Hematopoietic multipotent progenitor cell treated with erythropoietin and hydrocortisone succinate and interleukin-3 and kit ligand, for 17 days (in vitro differentiated cells): ENCODE results near the gene CCDC138.

Source experiments
- DNase-seq: peaks from one replicate; pipeline ENCODE4 v3.0.0-alpha.2; 2015; ENCODE audit warnings: low spot score

The CCDC138 gene

DNA sequence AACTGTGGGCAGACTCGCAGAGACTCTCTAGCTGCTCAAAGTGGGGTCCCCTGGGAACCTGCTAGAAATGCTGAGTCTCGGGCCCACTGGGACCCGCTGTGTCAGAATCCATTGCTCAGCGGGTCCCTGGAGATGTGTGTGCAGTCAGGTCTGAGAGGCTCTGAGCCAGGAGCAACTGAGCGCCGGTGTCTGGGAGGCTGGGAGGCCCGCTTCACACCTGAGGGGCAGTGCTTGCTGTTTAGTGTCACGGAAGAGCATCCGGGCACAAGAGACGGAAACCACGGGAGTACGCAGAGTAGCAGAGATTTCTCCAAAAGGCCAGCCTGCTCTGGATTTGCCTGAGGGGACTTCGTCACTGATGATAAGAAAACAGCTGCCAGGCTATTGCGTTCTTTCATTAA, 132.4 kb downstream of the CCDC138 start:
- no peak for DNase-seq

DNA sequence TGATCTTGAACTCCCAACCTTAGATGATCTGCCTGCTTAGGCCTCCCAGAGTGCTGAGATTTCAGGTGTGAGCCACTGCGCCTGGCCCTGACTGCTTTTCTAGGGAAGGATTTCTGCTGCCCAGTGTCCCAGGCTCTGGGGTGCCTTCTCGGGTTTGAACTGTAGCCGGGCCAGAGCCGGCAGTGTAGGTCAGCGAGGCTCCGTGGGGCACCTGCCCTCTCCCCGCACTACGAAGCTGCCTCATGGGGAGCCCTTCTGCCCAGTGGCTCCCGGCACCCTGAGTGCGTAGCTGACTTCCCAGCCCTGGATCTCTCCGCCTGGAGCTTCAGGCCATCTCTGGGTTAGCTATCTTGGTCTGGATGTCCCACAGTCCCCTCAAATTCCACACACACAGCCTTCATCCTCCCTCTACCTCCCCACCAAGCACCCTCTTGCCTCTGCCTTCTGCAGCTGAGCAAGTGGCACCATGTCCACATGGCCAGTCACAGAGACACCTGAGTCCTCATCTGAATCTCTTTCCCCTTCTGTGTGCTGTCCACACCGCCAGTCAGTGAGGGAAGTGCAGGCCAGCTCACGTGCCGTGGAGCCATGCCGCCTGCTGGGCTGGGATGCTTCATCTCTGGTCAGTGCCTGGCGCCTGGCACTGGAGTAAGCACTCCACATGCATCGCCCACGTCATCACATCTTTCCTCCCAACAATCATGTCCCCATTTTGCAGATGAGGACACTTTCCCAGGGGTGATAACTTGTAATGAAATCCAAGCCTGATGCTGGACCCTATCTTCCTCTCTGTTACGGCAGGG, 133.2 kb downstream of the CCDC138 start:
- DNase-seq = no peak

DNA sequence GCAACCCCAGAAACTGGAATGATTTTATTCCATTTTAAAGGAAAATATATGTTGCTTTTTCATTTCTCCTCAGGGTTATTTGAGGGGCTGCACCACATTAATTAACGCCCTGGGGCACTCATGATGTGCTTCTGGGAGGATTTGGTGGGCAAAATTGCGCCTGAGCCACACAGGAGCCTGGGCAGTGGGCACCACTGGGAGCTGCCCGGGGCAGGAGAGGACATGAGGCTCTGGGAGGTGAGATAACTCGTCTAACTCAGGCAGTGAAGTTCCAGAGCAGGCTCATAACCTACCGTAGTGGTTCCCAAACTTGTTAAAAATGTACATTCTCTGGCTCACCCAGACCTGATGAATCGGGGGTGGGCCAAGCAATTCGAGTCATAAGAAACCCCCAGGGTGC, 134.1 kb downstream of the CCDC138 start:
- DNase-seq = no peak

DNA sequence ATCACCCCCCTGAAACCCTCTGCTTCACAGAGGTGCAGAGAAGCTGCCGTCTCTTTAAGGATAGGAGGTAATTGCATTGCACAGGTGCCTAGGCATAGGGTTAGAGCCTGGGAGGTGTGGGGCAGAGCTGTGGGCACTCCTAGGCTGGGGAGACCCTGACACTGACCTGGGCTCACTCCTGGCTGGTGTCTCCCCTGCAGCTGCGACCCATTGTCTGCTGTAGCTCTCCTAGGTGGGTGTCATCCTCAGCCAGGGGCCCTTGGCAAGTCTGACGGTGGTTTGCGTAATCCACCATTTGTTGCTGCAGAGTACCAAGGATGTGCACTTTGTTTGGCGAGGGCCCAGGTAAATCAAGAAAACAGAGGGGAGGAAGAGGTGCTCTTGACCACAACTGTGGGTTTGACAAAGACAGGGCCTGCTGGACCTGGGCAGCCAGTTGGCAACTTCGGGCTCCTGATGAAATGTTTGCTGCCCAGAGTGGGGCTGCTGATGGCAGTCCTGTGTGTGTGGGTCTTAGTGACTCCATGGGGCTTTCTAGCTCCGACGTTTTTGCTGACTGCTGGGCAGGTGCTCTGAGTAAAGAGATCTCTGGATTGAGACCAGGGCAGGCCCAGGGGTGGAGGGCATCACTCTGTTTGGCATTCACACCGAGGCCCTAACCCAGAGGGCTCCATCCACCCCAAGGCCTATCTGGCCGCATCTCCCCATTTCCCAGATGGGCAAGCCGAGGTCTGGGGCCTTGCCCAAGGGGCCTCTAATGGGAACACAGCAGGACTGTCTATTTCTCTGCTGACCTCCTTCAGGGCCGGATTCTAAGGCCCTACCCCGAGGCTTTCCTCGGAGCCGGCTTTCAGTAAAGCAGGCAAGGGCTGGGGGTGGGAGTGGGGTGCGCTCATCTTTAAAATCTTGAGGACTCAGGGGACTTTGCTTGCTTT, 134.8 kb downstream of the CCDC138 start:
- no peak for DNase-seq

DNA sequence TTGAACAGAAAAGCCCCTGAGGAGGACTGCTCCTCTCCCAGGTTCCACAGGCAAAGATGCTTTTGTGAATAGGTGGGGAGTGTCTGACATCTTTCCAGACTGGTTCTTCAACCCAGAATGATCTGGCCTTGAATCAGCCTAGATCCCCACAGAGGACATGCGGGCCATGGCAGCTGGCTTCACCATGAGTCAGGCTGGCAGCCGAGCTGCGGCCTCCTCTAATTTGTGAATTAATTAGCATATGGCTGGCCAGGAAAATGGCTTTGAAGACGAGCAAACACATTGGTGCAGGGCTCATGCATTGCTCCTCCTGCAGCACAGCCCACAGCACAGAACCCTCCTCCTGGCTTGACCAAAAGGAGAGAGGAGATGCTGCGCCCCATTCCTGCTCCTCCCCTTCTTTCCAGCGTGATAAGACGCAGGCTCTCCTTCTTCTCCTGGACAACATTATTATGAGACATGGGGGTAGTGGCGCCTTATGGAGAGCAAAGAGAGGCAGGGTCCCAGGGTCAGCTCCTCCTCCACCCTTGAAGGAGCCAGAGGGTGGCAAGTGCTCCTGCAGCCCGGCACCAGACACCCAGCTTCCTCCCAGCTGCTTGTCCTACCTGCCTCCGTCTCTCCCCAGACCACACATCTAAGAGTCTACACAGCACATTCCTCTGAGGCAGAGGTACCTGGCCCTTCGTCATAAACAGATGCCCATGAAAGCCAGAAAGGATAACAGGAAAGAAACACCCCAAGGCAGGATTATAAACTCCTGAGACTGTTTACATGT, 135.8 kb downstream of the CCDC138 start:
- DNase-seq = no peak

DNA sequence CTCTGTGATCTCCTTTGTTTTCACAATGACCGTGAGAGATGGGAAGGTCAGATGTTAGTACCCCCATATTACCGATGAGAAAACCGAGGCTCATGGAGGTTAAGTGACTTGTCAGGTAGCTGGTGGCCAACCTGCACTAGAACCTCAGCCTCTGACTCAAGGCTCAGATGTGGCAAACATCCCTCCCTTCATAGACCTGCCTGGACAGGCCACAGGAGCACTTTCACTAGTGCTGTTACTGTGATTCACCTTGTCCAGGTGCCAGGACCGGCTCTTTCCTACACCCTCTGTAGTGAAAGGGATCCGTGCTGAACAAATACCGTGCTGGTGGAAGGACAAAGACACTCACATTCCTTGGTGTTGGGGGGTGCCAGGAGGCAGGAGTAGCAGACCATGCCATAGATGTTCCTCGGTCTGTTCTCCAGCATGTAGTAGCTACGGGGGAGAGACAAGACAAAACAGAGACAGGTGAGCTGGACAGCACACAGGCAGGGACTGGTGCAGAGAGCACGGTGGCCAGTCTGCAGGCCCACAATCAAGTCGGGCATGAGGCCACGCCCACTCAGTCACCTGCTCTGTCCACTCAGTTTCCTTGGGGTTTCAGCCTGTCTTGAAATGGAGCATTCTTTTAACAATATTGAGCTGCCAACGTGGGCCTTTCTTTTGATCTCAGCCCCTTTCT, 136.6 kb downstream of the CCDC138 start:
- no peak for DNase-seq

DNA sequence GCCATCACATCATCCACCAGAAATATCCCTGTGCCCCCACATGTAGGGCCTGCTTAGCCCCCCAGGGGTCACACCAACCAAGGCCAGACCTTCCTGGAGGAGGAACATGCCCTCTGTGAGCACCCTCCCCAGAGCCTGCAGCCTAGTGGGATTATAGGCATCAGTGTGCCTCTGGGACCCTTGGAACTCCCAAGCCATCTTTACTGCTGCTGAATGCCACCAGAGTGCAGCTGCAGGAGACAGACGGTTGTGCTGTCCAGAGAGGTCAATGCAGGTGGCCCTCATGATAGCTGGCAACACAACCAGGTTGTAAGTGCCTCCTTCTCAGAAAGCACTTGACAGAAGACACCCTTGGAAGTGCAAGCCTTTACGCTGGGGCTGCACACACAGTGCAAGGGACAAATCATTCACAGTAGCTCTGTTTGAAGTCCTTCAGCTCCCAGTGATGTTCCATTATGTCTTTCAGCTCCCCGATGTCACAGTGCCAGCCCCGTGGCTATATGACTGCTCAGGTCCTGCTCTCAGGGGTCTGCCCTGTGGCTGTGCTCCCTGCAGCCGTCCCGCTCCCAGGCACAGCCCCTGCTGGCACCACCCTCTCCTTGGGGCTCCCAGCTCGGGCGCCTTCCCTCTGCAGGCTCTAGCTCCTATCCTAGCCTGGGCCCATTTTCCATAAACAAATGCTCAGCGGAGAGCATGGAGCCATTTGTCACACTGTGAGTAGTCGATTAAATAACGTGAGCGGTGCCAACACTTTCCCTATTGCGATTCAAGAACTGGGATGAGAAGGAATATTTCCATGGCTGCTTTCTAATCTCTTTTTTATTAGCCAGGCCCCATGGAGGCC, 137.4 kb downstream of the CCDC138 start:
- no peak for DNase-seq

DNA sequence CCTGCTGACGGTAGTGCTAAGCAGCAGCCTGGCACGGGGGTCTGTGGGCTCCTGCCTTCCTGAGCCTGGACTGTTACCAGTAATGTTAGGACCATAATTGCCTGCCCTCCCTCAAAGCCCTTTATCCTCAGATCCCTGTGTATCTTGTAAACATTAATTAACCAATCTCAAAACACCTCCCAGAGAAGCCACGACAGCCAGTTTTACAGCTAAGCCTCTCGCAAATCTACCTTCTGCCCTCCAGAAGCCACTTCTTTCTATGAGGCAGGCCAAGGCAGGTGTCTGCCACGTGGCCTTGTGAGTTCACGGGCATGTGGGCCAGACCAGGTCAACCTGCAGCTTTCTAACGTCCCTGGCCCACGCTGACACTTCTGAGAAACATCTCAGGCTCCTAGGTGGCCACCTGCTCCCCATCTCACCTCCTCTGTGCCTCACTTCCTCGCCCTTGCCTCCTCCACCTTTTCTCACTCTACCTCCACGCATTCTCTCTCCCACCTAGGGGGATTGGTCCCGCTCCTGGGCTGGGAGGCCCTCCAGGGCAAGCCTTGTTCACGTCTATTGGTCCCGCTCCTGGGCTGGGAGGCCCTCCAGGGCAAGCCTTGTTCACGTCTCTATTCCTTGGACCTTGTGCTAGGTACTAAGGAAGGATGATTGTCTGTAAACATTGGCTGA, 138.1 kb downstream of the CCDC138 start:
- no peak for DNase-seq

DNA sequence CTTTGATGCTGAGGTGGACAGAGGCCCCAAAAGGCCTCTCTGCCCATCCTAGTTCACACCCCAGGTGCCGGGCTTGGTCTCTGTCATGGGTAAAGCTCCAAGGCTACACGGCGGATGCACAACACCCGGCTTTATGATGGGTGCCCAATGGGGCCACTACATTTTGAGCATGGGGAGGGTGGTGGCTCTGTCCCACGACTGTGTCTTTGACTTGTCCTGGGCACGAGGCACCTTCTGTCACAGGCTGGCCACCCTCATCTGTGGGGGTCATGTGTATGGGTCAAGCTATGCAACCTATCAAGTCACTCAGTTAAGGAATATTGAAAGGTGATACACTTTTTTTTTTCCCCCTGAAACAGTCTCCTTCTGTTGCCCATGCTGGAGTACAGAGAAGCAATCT, 138.7 kb downstream of the CCDC138 start:
- no peak for DNase-seq

DNA sequence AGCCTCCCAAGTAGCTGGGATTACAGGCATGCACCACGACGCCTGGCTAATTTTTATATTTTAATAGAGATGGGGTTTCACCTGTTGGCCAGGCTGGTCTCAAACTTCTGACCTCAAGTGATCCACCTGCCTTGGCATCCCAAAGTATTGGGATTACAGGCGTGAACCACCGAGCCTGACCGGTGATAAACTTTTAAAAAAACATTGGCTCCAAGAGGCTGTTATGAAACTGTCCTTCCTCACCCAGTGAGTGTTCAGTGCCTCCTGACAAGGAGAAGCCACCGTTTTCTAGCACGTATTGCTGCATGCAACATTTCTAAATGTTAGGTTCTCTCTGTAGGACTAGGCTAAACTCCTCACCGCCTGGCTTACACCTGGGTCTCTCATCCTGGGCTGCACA, 139.2 kb downstream of the CCDC138 start:
- no peak for DNase-seq
